Measurements from ENCODE around the gene OR52E6.

The OR52E6 gene

DNA sequence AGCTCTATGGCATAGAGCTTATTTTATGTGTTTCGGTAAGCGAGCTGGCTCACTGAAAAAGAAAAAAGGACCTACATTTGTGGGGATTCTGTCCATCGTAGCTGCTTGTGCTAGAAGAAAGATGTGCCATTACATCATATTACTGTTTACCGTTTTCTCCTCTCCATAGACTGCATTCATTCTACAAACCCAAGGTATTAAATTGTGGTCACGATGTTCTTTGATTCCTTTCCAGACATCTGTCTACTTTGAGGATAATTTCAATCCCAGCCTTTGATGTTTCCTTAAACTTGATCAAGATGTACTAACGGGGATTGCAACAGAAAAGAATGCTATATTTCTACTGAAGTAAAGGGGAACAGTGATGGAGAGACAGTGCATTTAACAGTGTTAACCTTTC lies 45.2 kb downstream of the OR52E6 start:
- DNase-seq (ENCODE audit: low spot score) = no peak

DNA sequence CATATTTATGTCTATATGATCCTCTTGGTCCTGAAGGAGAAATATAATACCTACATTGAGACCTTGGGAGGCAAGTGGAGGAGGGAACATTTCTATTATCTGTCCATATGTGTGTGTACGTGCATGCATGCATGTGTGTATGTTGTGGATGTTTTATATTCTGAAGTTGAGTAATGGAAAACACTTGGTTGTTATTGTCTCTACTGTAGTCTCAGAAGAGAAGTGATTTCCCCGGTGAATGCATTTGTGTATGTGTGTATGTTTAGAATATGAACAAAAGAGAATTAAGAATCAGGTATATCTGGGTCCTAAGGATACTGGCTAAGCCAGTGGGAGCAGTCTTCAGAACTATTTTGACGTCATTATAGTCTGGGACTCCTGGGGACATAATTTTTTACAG lies 50.5 kb downstream of the OR52E6 start, which contains the start of gene OR52N1:
TSS of gene OR52N1 (minus strand) at position 101 of the 400 bp plus-strand sequence. CDS start 2,449 bp downstream, outside the sequence.
- DNase-seq (ENCODE audit: low spot score) = no peak

Measured in putamen (tissue), 1 donor.